Loucy (cell line): ENCODE data around the gene HADHB.

Experiments
- H2AFZ ChIP-seq: fragments of 200-600 bp; sonication (generic); 2 replicates; pipeline ENCODE4 v1.6.0; 2016; ENCODE audit warnings: antibody characterized with exemption, mild to moderate bottlenecking, low read length, moderate library complexity
- H3F3A ChIP-seq: fragments of 200-600 bp; 2 replicates; pipeline ENCODE4 v1.6.0; 2016; ENCODE audit warnings: antibody characterized with exemption, low read depth, mild to moderate bottlenecking
- H3K27me3 ChIP-seq: fragments of 200-600 bp; sonication (generic); 2 replicates; pipeline ENCODE4 v1.6.1; 2014; ENCODE audit warnings: low read length, mild to moderate bottlenecking; ENCODE audit not compliant: insufficient read depth, poor library complexity, severe bottlenecking
- H3K36me3 ChIP-seq: fragments of 200-600 bp; sonication (generic); 2 replicates; pipeline ENCODE4 v1.6.1; 2016; ENCODE audit warnings: low read length; ENCODE audit not compliant: insufficient read depth
- H3K4me1 ChIP-seq: fragments of 200-600 bp; sonication (generic); 2 replicates; pipeline ENCODE4 v1.5.1; 2014; ENCODE audit warnings: low read length, mild to moderate bottlenecking; ENCODE audit not compliant: insufficient read depth, poor library complexity, severe bottlenecking
- H3K4me2 ChIP-seq: fragments of 200-600 bp; sonication (generic); 2 replicates; pipeline ENCODE4 v1.6.0; 2014; ENCODE audit warnings: antibody characterized with exemption, low read length, low read depth, mild to moderate bottlenecking; ENCODE audit not compliant: poor library complexity, severe bottlenecking
- H3K4me3 ChIP-seq: fragments of 200-600 bp; sonication (generic); 2 replicates; pipeline ENCODE4 v1.5.1; 2014; ENCODE audit warnings: low read length, mild to moderate bottlenecking, mixed read lengths; ENCODE audit not compliant: poor library complexity, severe bottlenecking
- H3K79me2 ChIP-seq: fragments of 200-600 bp; sonication (generic); 2 replicates; pipeline ENCODE4 v1.6.1; 2014; ENCODE audit warnings: low read length; ENCODE audit not compliant: insufficient read depth
- H3K9ac ChIP-seq: fragments of 200-600 bp; sonication (generic); 2 replicates; pipeline ENCODE4 v1.6.0; 2014; ENCODE audit warnings: mild to moderate bottlenecking, low read depth, low read length, moderate library complexity; ENCODE audit not compliant: poor library complexity, severe bottlenecking
- H3K9me2 ChIP-seq: fragments of 200-600 bp; sonication (generic); replicated peaks from 2 replicates; pipeline ENCODE4 v1.6.1; 2016; ENCODE audit warnings: low read depth, low read length, mixed read lengths
- H3K9me3 ChIP-seq: fragments of 200-600 bp; sonication (generic); 2 replicates; pipeline ENCODE4 v1.6.1; 2014; ENCODE audit warnings: mild to moderate bottlenecking, antibody characterized with exemption, low read length, low read depth; ENCODE audit not compliant: insufficient read depth
- H4K20me1 ChIP-seq: fragments of 200-600 bp; sonication (generic); 2 replicates; pipeline ENCODE4 v1.6.0; 2014; ENCODE audit warnings: antibody characterized with exemption, low read length, mild to moderate bottlenecking; ENCODE audit not compliant: insufficient read depth, poor library complexity, severe bottlenecking
- EZH2phosphoT487 ChIP-seq: fragments of 200-600 bp; IDR thresholded peaks from 2 replicates; pipeline ENCODE4 v1.6.1; 2018; ENCODE audit warnings: antibody characterized with exemption, mild to moderate bottlenecking, moderate library complexity, borderline replicate concordance
- TF ChIP-seq, protein P1 (sequence below): fragments of 200-600 bp; sonication (generic); conservative IDR thresholded peaks from 2 replicates; pipeline ENCODE4 v1.5.1; 2014; ENCODE audit warnings: mild to moderate bottlenecking, antibody characterized with exemption, low read length

The HADHB gene

DNA sequence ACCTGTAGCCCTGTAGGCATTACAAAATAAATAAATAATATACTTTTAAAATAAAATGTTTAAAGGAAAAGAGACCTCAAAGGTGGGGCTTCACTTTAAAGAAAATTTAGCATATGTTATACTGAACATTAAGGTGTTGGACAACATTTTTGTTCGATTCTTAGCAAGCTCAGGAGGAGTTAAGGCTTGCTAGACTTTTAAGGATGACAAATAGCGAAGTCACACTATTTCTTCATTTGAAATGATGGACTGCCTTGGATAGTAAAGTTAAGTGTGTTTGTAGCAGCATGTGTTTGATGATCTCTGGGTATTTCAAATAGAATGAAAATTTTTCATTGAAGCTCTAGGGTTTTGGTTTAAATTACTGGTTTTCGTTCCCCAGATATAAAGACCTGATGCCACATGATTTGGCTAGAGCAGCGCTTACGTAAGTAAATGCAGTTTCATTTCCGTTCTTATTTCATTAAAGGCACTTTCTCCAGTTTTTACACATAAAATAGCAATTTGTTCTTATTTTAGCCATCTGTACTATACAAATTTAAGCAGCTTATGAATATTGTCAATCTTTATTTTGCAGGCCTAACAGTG lies 24.9 kb downstream of the HADHB start:
- no peak overlapping the region for H3K4me3 ChIP-seq
- H3K4me2 ChIP-seq = no peak overlapping the region
- H3K9me2 ChIP-seq = no peaks in the 10 kb centered on the region
- no peak overlapping the region for H3K9ac ChIP-seq
- peaks cover 3% of the 10 kb centered on the region for H3K4me1 ChIP-seq
- no peaks in the 10 kb centered on the region for H4K20me1 ChIP-seq
- H3K27me3 ChIP-seq = no peaks in the 10 kb centered on the region
- peaks cover 17% of the 10 kb centered on the region; the same call in 1 of the 2 replicates for H3K36me3 ChIP-seq
- H3F3A ChIP-seq = no peaks in the 10 kb centered on the region
- H3K79me2 ChIP-seq = no peaks in the 10 kb centered on the region
- TF ChIP-seq, protein P1, sequence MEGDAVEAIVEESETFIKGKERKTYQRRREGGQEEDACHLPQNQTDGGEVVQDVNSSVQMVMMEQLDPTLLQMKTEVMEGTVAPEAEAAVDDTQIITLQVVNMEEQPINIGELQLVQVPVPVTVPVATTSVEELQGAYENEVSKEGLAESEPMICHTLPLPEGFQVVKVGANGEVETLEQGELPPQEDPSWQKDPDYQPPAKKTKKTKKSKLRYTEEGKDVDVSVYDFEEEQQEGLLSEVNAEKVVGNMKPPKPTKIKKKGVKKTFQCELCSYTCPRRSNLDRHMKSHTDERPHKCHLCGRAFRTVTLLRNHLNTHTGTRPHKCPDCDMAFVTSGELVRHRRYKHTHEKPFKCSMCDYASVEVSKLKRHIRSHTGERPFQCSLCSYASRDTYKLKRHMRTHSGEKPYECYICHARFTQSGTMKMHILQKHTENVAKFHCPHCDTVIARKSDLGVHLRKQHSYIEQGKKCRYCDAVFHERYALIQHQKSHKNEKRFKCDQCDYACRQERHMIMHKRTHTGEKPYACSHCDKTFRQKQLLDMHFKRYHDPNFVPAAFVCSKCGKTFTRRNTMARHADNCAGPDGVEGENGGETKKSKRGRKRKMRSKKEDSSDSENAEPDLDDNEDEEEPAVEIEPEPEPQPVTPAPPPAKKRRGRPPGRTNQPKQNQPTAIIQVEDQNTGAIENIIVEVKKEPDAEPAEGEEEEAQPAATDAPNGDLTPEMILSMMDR = no peak
- no peak for TF ChIP-seq EZH2phosphoT487
- no peaks in the 10 kb centered on the region for H3K9me3 ChIP-seq
- no peak overlapping the region for H2AFZ ChIP-seq

DNA sequence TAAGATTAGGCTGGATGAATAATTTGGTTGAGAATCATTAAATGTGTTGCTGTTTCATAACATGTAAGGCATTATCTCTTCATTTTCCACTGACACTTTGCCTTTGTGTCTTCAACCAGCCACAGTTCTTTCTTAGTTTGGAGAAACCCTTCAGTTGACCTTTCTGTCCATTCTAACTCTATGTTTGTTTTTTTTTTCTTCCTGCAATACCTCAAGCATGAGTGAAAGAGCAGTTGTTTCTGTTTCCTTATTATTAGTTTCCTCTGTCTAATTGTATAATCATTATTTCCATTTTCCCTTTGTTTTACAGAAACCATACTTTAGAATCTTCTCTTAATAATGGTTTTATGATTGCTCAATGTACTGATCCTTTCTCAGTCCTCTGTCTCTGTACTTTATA lies 25.6 kb downstream of the HADHB start:
- Histone ChIP-seq H3K9me2 (no peaks in the 10 kb centered on the region), H4K20me1 (no peaks in the 10 kb centered on the region), H2AFZ (no peak overlapping the region), H3K4me1 (peaks cover 3% of the 10 kb centered on the region), H3K4me3 (no peak overlapping the region), H3K36me3 (peaks cover 14% of the 10 kb centered on the region; the same call in 1 of the 2 replicates), H3K9me3 (no peaks in the 10 kb centered on the region), H3K27me3 (no peaks in the 10 kb centered on the region), H3K79me2 (no peaks in the 10 kb centered on the region), H3K4me2 (no peak overlapping the region), H3F3A (no peaks in the 10 kb centered on the region), H3K9ac (no peak overlapping the region)
- no peak for TF ChIP-seq EZH2phosphoT487
- TF ChIP-seq, protein P1 = no peak

DNA sequence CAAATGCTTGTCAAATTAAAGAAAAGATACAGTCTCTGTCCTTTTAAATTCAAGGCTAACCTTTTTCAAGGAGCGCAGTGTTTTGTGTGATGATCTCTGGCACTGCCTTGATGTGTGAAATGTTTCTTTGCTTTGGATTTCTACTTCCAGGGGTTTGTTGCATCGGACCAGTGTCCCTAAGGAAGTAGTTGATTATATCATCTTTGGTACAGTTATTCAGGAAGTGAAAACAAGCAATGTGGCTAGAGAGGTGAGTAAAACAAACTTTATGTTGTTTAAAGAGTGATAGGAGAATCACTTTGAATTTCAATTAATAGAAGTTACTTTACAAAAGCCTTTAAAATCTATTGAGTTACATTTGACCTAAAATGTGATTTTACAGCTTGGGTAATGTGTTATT lies 28.8 kb downstream of the HADHB start:
- Histone ChIP-seq H3K36me3 (peaks cover 37% of the 10 kb centered on the region; the same call in 1 of the 2 replicates), H3K27me3 (no peaks in the 10 kb centered on the region), H3K9ac (no peak overlapping the region), H2AFZ (no peak overlapping the region), H3F3A (no peaks in the 10 kb centered on the region), H3K79me2 (no peaks in the 10 kb centered on the region), H3K9me2 (no peaks in the 10 kb centered on the region), H3K4me1 (peaks cover 3% of the 10 kb centered on the region), H3K9me3 (no peaks in the 10 kb centered on the region), H3K4me3 (no peak overlapping the region), H4K20me1 (no peaks in the 10 kb centered on the region), H3K4me2 (no peak overlapping the region)
- no peak for TF ChIP-seq EZH2phosphoT487
- TF ChIP-seq, protein P1 = no peak
